ENCODE measurements around the gene SAMD10.

The SAMD10 gene

GRCh38 chr20:63955827-63956663, 23.4 kb downstream of the SAMD10 start, which contains the start of gene UCKL1:
UCKL1 (minus strand) TSS chr20:63956416; CDS start chr20:63956372, 44 bp downstream.
- DNase-seq (ENCODE audit: low spot score), result peak; percentile 87

- DNase-seq (ENCODE audit: low spot score), result peak; percentile 11
These were observed 24.1 kb downstream of the SAMD10 start for GRCh38 chr20:63955281-63955826.

- no peak for DNase-seq (ENCODE audit: low spot score)
These were observed 25.5 kb downstream of the SAMD10 start for GRCh38 chr20:63953764-63954429.

- DNase-seq (ENCODE audit: low spot score), result no peak
These were observed 26.7 kb downstream of the SAMD10 start for GRCh38 chr20:63952769-63953168.

GRCh38 chr20:63952210-63952535, 27.3 kb downstream of the SAMD10 start:
- DNase-seq (ENCODE audit: low spot score), result no peak

- no peak for DNase-seq (ENCODE audit: low spot score)
These were observed 27.8 kb downstream of the SAMD10 start for GRCh38 chr20:63951398-63952209.

GRCh38 chr20:63950701-63951397, 28.6 kb downstream of the SAMD10 start:
- DNase-seq (ENCODE audit: low spot score), result no peak

GRCh38 chr20:63947638-63948456, 31.6 kb downstream of the SAMD10 start:
- no peak for DNase-seq (ENCODE audit: low spot score)

GRCh38 chr20:63946986-63947637, 32.3 kb downstream of the SAMD10 start:
- no peak for DNase-seq (ENCODE audit: low spot score)

GRCh38 chr20:63945921-63946920, 33.2 kb downstream of the SAMD10 start:
- DNase-seq (ENCODE audit: low spot score), result no peak

GRCh38 chr20:63945031-63945658, 34.3 kb downstream of the SAMD10 start:
- no peak for DNase-seq (ENCODE audit: low spot score)

- DNase-seq (ENCODE audit: low spot score), result no peak
These were observed 35.1 kb downstream of the SAMD10 start for GRCh38 chr20:63944078-63944941.

GRCh38 chr20:63943808-63944077, 35.7 kb downstream of the SAMD10 start:
- DNase-seq (ENCODE audit: low spot score), result no peak

GRCh38 chr20:63942969-63943807, 36.3 kb downstream of the SAMD10 start:
- DNase-seq (ENCODE audit: low spot score), result no peak

- DNase-seq (ENCODE audit: low spot score), result no peak
These were observed 37.0 kb downstream of the SAMD10 start for GRCh38 chr20:63942250-63942951.

Measured in hematopoietic multipotent progenitor cell treated with erythropoietin and hydrocortisone succinate and interleukin-3 and kit ligand, for 15 days (in vitro differentiated cells).